Measurements from ENCODE around the gene PURA. TPM values are rescaled to one million over a fixed set of nuclear protein-coding genes. Genes with fewer than 3 reads are reported as not detected.

PURA gene
- total and polyA plus RNA-seq, 2 donors (not counting 3 experiments of a cell fraction or from before 2014, with no cell fraction given), result 1.3 to 8.2 TPM

- dilution Hi-C loops (cut with MboI; ENCODE audit: extremely low pct_ligation_motif_present, low sequenced_read_pairs), result no loop called here
- Histone ChIP-seq H3K9me3 (replicated peaks; ENCODE audit: control insufficient read depth, insufficient read depth, low read length) (no peaks in the 10 kb centered on the region), H3K4me2 (ENCODE audit: insufficient read depth, low read length) (no peak overlapping the region), H3K9ac (replicated peaks; ENCODE audit: extremely low read depth, insufficient read depth, low read length) (no peak overlapping the region), H3K27ac (ENCODE audit: insufficient read depth, low read depth, low read length) (no peak overlapping the region), H3K9me1 (replicated peaks; ENCODE audit: control insufficient read depth, extremely low read depth, insufficient read depth, low read length) (no peaks in the 10 kb centered on the region), H3K27me3 (ENCODE audit: control insufficient read depth in 2 of 2, insufficient read depth in 2 of 2, low read length in 2 of 2) (peaks cover 26 to 67% of the 10 kb centered on the region in 2 experiments), H2AFZ (ENCODE audit: low read depth, low read length) (no peak overlapping the region), H3K4me3 (replicated peaks in 1 of 3; ENCODE audit: insufficient read depth in 1 of 3, low read depth in 1 of 3, low read length in 3 of 3) (no peak overlapping the region), H3K79me2 (ENCODE audit: control insufficient read depth, insufficient read depth, low read length) (no peaks in the 10 kb centered on the region), H4K20me1 (replicated peaks; ENCODE audit: control insufficient read depth, extremely low read depth, insufficient read depth, low read length) (no peaks in the 10 kb centered on the region), H3K4me1 (ENCODE audit: control insufficient read depth, extremely low read depth, insufficient read depth, low read length) (peaks cover 13% of the 10 kb centered on the region), H3K36me3 (ENCODE audit: control insufficient read depth in 2 of 2, extremely low read depth in 1 of 2, insufficient read depth in 2 of 2, low read length in 2 of 2) (no peaks in the 10 kb centered on the region)
- DNase-seq (ENCODE audit: low read depth, low spot score) (no peak), FAIRE-seq (no peak)
- ChIA-PET CTCF (interaction anchor here (0.7 to 1.8 kb wide), 5 partner anchors 26 to 63 kb away, joined by 3 to 9 read pairs (median 4); partner anchors contain the start of gene NRG2), POLR2A (no interaction called here)
- BruUV-seq (replicated peaks), result no TSS peak
- TF ChIP-seq POLR2AphosphoS5 (IDR thresholded peaks at IDR 0.05; ENCODE audit: insufficient read depth, low read depth, low read length), result no peak
- no peak for TF ChIP-seq JUN (IDR thresholded peaks at IDR 0.05; ENCODE audit: borderline replicate concordance, insufficient read depth, insufficient read length, low read depth)
- no peak for TF ChIP-seq MAX (IDR thresholded peaks at IDR 0.05; ENCODE audit: insufficient read depth, insufficient read length)
- TF ChIP-seq CTCF (IDR thresholded peaks at IDR 0.05; ENCODE audit: extremely low read depth in 1 of 2, insufficient read depth in 1 of 2, low read depth in 1 of 2, low read length in 2 of 2), result no peak
- no peak for TF ChIP-seq MYC (IDR thresholded peaks at IDR 0.05; ENCODE audit: low read depth, low read length)
- TF ChIP-seq GATA2 (IDR thresholded peaks at IDR 0.05; ENCODE audit: insufficient read depth, insufficient read length, low read depth, low read length), result no peak
- TF ChIP-seq EZH2 (IDR thresholded peaks at IDR 0.05; ENCODE audit: borderline replicate concordance, low read depth, low read length, severe bottlenecking), result no peak
- TF ChIP-seq POLR2A (IDR thresholded peaks at IDR 0.05; ENCODE audit: low read depth, low read length), result no peak
- no peak for TF ChIP-seq FOS (IDR thresholded peaks at IDR 0.05; ENCODE audit: borderline replicate concordance, insufficient read depth, low read length)
- intact Hi-C loops (cut with micrococcal nuclease), result loop anchor here (2.0 kb wide), 1 partner anchor 39 kb away; no protein-coding TSS in a partner anchor
Observed at GRCh38 chr5:140106101-140106500, 7.8 kb upstream of the PURA start.
